GM19463 (cell line): ENCODE results near the gene ACAT2.
"Not testable (repeated sequence)": the region's sequence is repeated elsewhere in the genome, so short reads cannot be mapped to it uniquely, and the experiment has no call there.

Experiments
- ATAC-seq: cut with Tn5 transposase; IDR thresholded peaks from one replicate; pipeline ENCODE4 v1.9.1; 2021; ENCODE audit warnings: mild to moderate bottlenecking, moderate library complexity; ENCODE audit not compliant: unreplicated experiment

ACAT2 gene

DNA sequence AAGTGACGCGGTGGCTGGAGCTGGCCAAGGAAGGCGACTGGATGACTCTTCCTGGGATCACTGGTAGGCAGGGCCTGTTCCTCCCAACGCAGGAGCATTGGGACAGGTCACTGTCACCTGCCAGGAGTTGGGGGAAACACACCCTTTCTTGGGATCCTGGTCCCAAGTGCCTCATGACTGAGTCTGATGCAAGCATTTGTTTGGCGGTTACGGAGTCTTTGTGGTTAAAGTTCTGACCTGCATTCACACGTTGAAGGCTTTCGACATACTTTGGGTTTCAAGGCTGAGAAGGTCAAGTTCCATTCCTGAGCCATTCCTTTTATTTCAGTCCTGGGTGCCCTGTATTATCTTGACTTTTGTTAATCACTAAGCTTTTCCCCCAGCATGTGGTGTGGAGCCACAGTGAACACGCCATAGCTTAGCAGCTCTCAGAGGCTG is 44.2 kb downstream of the ACAT2 start:
- no peak for ATAC-seq

DNA sequence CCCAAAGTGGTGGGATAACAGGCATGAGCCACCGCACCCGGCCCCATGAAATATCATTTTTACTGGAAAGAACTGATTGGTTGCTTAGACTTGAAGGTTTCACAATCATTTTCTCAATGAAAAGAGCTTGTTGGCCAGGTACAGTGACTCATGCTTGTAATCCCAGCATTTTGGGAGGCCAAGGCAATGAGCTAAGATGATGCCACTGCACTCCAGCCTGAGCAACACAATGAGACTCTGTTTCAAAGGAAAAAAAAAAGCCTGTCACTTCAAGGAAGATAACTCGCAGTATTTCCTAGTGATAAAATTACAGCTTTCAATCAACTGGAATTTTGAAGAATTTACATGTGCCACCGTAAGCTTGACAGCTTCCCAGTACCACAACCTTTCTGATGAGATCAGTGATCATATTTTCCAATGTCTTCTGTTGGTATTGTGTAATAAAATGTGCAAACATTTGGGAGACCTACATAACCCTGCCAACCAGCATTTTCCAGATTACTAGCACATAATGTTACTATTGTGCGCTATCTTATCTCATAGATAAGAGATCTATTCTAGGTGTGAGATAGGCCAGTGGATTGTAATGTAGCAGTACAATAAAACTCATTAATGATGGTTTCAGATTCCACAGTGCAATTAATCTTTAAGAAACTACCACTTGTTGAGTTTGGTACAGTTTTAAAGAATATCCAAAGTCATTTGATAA is 45.5 kb downstream of the ACAT2 start:
- no peak for ATAC-seq

DNA sequence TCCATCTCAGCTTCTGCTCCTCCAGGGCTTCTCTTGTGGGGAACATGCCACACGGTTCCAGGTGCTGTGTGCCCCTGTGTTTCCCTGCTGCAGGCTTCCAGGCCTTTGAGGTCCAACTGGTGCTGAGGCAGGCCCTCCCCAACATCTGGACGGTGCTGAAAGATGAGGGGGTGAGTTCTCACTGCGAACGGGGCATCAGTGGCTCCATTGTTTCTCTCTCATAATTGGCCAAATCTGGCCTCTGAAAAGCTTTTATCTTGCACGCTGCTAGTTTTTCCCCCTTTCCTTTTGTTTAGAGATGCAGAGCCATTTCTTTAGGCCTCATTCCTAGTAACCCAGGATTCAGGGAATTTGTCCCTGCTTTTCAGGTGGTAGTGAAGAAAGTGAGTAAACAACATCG is 46.8 kb downstream of the ACAT2 start:
- no peak for ATAC-seq

DNA sequence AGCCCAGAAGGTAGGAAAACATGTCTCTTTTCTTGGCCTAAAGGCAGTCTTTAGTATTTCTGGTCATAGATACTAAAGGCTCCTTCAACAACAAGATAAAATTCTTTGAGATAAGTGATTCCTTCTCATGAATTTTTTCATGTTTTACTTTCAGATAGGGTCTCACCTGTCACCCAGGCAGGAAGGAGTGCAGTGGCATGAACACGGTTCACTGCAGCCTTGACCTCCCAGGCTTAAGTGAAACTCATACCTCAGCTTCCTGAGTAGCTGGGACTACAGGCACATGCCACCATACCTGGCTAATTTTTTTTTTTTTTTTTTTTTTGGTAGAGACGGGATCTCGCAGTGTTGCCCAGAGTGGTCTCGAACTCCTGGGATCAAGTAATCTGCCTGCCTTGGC is 47.3 kb downstream of the ACAT2 start:
- ATAC-seq, result no peak

DNA sequence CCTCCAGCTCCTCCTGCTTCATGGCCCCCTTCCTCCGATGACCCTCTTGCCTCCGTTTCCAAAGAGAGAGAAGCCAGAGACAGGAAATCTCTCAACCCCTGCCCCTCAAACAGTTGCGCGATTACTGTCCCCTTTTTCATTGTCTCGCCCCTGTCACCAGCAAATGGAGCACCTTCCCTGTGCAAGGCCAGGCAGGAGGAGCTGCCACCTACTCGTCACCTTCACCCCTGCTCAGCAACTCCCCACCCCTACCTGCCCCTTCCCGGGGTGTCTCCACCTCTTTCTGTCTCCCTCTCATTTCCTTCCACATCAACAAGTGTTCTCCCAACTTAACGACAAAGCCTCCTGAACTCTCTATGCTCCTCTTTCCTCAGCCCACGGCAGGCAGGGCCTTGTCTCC is 51.9 kb downstream of the ACAT2 start:
- no peak for ATAC-seq

DNA sequence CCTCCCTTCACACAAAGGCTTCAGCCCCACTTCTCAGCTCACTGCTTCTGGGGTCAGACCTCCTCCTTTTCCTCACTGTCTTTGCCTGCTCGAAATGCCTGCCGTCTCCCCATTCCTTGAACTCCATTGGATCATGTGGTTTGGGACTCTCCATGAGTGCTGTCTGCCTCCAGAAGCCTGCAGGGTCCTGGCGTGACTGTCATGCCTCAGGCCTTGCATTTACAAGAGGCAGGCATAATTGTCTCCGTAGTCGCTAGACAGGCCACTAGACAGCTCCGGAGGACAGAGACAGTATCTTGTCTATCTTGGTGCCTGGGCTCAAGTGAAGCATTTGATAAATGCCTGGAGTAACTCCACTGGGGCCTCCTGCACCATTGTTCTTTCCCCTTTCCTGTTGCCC is 53.6 kb downstream of the ACAT2 start:
- no peak for ATAC-seq

DNA sequence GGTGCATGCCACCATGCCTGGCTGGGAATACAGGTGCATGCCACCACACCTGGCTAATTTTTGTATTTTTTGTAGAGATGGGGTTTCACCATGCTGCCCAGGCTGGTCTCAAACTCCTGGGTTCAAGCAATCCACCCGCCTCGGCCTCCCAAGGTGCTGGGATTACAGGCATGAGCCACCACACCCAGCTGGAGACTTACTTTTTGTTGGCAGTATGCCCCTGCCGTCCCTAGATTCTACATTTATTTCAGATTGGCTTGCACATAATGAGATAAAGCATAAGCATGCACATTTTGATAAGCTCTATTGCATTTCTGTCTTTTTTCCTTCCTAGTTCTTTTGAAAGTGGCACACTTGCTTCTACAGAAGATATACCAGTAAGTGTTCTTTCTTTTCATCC is 54.9 kb downstream of the ACAT2 start:
- not testable (repeated sequence) for ATAC-seq

DNA sequence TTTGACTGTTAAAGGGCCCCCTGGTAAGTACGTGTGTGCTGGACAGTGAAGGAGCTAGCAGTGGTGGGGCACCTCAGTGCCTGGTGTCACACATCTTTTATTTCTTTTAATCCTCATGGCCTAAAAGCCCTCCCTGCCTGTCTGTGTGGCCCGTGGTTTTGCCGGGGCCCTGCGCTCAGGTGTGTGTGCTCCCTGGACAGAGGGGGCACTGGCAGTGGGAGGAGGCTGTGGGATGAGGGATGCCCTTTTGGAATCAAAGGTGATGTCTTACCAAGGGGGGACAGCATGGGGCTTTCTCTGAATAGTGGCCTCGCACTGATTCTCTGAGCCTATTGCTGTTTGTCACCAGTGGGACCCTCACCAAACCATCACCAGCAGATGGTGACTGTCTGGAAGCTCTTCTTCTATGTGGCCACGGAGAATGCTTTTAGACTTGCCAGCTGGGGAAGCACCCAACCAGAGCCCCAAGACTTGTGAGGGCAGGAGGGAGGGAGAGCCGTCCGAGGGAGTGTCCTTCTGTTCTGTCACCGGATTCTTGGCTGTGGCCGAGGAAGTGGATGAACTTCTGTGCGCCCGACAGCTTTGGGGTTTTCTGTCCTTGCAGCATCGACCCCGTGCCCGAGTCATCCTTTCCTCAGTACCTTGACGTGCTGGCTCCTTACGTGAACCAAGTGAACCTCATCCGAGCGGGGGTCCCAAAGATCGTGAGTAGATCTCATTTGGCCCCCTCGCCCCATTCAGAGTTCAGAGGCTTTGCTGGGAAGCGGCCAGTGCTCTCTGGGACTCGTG is 56.3 kb downstream of the ACAT2 start:
- no peak for ATAC-seq

DNA sequence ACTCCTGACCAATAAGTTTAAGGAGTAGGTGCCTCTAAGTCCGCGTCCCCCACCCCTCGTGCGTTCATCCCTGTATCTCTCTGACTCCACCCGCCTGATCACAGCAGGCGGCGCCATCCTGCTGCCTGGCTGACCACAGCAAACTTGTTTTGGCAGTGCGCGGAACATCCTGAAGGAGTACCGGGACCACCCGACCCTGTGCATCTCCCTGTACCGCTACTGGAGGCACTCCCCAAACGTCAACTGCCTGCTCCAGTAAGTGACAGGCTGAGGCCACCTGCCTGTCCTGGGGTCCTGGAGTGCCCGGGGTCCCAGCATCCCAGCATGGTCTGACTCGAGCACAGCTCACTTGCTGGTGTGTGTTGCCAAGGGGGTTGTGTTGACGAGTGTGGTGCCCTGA is 57.3 kb downstream of the ACAT2 start:
- no peak for ATAC-seq

DNA sequence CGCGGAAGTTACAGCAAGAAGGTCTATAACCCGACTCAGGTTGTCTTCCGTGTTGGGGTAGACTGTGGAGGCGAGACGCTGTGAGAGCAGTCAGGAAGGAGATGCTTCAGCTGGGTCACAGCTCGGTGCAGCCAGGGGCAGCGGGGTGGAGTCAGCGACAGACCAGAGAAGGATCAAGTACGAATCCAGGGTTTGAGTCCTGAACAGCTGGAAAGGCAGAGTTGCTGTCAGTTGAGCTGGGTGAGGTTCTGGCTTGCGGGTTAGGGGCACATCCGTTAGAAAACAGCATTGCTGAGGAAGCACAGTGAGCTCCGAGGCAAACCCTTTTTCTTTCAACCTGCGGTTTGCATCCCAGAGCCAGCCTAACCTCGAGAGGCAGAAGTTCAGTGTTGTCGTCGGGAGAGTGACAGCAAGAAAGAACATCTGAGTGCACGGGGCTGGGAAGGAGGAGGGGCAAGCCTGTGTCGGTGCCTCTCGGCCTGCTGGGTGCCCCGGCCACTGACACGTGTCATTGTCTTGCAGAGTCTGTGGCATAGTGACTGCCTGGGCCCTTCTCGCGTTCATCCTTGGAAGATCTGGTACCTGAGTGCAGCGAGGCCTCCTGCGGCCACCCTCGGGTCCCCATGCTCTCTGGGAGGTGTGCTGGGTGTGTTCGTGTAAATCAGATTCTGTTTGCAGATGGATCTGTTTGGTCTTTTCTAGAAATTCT is 58.2 kb downstream of the ACAT2 start:
- no peak for ATAC-seq

DNA sequence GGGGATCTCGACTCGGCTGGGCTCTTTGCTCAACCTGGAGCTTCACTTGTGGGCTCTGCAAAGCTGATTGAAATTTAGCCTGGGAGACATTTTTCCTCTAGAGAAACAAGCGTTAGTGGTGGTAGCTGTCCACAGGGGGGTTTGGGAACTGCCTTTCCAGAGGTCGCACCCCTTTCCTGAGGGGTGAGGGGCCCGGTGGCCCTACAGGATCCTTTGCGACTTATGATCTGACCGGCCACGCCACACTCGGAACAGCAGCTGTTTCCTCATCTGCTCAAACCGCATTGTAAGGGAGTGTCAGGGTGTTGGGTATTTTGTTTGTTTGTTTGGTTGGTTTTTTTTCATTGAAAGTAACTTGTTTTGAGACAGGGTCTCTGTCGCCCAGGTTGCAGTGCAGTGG is 59.3 kb downstream of the ACAT2 start:
- no peak for ATAC-seq

DNA sequence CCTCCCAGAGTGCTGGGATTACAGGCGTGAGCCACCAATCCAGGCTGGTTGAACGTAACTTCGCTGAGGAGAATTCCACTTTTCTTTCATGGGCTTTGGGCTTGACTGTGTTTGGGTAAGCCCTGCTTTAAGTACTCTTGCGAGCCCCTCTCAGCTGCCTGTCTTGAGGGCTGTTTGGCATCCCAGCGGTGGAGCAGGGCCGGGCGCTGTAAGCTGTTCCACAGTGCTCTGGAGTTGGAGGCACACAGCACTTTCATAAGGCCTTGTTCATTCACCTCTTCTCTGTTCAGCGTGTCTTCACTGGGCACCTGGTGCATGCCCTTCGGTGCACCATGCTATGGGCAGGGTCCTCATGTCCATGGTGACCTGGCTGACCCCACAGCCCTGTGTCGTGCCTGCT is 59.9 kb downstream of the ACAT2 start:
- ATAC-seq, result no peak

DNA sequence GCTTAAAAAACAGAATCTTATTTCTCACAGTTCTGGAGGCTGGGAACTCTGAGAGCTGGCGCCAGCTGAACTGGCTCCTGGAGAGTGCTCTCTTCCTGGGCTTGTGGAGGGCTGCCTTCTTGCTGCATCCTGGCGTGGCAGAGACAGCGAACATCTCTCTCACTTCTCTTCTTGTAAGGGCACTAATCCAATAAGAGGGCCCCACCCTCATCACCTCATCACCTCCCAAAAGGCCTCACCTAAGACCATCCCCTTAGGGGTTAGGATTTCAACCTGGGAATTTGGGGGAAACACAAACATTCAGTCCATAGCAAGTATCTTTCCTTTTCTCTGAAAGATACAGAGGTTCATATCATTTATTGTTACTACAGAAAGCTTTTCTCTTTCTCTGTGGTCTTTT is 62.1 kb downstream of the ACAT2 start:
- no peak for ATAC-seq

DNA sequence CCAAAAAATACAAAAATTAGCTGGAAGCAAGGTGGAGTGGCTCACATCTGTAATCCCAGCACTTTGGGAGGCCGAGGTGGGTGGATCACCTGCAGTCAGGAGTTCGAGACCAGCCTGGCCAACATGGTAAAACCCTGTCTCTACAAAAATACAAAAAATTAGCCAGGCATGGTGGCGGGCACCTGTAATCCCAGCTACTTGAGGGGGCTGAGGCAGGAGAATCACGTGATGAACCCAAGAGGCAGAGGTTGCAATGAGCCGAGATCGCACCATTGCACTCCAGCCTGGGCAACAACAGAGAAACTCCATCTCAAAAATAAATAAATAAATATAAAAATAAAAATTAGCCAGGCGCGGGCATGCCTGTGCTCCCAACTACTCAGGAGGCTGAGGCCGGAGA is 62.8 kb downstream of the ACAT2 start:
- ATAC-seq, result not testable (repeated sequence)

DNA sequence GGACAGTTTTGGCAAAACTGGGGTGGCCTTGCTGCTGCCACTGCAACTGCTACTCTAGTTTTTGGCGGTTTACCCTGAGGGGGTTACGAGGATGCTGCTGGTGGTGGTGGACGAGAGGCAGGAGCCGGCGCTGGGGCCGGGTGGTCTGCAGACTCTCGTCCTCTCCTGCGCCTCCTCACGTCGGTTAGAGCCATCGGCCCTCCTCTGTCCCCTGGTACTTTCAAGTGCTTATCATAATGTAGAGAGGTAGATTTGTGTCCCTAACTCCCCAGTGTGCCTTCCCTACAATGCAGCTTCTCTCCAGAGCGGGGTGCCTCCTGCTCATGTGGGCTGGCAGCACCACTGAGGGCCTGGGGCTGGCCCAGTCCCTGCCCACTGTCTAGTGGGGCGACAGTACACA is 64.2 kb downstream of the ACAT2 start:
- no peak for ATAC-seq

DNA sequence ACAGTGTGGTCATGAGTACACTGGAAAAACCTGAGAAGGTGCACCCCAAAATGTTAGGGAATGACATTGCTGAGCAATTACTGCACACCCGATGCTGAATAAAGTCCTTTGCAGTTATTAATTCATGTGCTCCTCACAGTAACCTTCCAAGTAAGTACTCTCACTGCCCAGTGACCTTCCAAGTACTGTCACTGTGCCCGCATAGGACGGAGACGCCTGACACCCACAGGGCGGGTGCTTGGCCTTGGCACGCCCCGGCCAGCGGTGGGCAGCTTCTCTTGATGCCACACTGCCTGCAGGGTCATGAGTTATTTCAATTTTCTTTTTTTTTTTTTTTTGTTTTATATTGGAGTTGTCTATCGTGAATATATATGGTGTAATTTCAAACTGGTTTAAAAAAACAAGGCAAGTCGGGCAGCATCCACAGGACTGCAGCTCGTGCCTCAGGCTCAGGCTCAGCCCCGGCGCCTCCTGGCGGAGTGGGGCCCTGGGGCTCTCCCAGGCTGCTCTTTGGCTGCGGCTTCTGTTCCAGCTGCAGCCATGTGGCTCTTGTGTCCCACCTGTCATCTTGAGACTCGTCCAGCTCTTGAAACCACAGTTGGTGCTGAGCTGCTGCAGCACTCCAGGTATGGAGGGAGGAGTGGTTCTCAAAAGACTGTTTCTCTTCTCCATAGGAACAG is 65.3 kb downstream of the ACAT2 start:
- ATAC-seq, result no peak

DNA sequence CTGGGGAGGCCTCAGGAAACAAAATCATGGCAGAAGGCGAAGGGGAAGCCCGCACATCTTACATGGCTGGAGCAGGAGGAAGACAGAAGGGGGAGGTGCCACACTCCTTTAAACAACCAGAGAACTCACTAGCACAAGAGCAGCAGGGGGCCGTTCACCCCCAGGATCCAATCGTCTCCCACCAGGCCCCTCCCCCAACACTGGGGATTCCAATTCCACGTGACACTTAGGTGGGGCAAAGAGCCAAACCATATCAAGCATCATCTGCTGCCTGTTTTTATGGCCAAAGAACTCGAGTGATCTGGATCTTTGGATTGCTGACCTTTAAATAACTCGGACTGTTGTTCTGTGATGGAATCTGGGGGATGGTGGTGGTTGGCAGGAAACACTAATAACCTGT is 66.2 kb downstream of the ACAT2 start:
- no peak for ATAC-seq
